Body of pancreas (tissue), 4 donors: Measurements from ENCODE around the gene CIBAR2.

Experiments used
- POLR2A ChIP-seq, 3 donors: fragments of 450-650 bp; IDR thresholded peaks; one replicate each; pipeline ENCODE4 v1.6.1; 2016; ENCODE audit warnings: antibody characterized with exemption in 3 of 3, mild to moderate bottlenecking in 2 of 3
- TF ChIP-seq, protein P1 (sequence below), 7 experiments: fragments of 450-650 bp in 4 of 7; fragments of 200-600 bp in 3 of 7; sonication (generic) in 3 of 7; IDR thresholded peaks; one replicate each; pipeline ENCODE4 v1.5.1; 2016 to 2019; ENCODE audit warnings: antibody characterized with exemption in 7 of 7

DNA sequence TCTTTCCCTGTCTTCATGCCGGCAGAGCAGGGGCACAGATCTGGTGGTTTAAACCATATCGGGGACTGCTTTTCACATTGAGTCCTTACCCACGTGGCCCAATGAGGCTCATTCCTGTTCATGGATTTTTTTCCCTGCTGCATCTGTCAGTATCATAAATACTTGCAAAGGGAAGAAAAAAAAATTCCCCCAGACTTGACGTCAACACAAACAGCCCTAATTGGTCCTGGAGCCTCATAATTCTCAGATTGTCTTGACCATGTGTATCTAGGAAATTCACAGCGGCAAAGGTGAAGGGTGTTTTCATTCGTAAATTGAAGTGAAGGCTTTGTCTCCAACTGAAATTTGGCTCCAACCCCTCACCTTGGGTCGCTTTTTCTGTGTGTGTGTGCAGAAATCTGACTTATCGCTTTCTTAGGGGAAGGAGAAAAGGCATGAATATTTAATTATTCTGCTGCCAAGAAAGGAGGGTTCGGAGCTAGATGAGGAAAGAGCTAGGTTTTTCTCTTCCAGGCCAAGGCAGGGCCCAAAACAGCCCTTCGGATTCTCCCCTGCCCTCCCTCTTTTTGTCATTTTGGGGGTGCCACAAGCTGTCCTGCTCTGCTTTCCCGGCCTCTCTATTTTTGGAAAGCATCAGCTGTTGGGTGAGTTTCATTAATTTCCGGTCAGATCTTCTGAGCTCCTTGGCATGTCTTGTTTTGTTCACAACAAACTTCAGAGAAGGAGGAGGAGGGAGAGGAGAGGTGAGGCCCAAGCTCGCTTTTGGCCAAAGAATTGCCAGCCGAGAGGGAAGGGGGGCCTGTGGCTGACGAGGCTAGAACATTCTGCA lies 17.8 kb upstream of the CIBAR2 start:
- no peak for TF ChIP-seq POLR2A (IDR thresholded peaks at IDR 0.05)
- TF ChIP-seq, protein P1, sequence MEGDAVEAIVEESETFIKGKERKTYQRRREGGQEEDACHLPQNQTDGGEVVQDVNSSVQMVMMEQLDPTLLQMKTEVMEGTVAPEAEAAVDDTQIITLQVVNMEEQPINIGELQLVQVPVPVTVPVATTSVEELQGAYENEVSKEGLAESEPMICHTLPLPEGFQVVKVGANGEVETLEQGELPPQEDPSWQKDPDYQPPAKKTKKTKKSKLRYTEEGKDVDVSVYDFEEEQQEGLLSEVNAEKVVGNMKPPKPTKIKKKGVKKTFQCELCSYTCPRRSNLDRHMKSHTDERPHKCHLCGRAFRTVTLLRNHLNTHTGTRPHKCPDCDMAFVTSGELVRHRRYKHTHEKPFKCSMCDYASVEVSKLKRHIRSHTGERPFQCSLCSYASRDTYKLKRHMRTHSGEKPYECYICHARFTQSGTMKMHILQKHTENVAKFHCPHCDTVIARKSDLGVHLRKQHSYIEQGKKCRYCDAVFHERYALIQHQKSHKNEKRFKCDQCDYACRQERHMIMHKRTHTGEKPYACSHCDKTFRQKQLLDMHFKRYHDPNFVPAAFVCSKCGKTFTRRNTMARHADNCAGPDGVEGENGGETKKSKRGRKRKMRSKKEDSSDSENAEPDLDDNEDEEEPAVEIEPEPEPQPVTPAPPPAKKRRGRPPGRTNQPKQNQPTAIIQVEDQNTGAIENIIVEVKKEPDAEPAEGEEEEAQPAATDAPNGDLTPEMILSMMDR (IDR thresholded peaks at IDR 0.05): no peak
